GM23338 (cell line): ENCODE measurements around the gene TMEM242. TPM values are rescaled to one million over a fixed set of nuclear protein-coding genes. Genes with fewer than 3 reads are reported as not detected.

Experiments
- CREB1 ChIP-seq: fragments of 250-450 bp; sonication (Bioruptor Pico); IDR thresholded peaks from 2 replicates; pipeline ENCODE4 v1.5.0; 2020; ENCODE audit warnings: low read depth, mild to moderate bottlenecking, moderate library complexity
- CTCF ChIP-seq, 2 experiments: fragments of 200-600 bp in 1 of 2; sonication (generic) in 1 of 2; conservative IDR thresholded peaks; 2 replicates each; pipeline versions ENCODE4 v1.5.1 to v1.6.1; 2016 to 2017; ENCODE audit warnings: antibody characterized with exemption in 2 of 2, low read depth in 2 of 2, mild to moderate bottlenecking in 2 of 2, moderate library complexity in 1 of 2
- EZH2phosphoT487 ChIP-seq: fragments of 200-600 bp; sonication (generic); IDR thresholded peaks from one replicate; pipeline ENCODE4 v1.8.1; 2018; ENCODE audit warnings: antibody characterized with exemption; ENCODE audit not compliant: unreplicated experiment
- JUNB ChIP-seq: IDR thresholded peaks from one replicate; pipeline ENCODE4 v1.6.1; 2016; ENCODE audit warnings: antibody characterized with exemption; ENCODE audit not compliant: unreplicated experiment
- NANOG ChIP-seq: IDR thresholded peaks from 2 replicates; pipeline ENCODE4 v1.6.1; 2016; ENCODE audit warnings: antibody characterized with exemption, borderline replicate concordance
- POLR2AphosphoS5 ChIP-seq: IDR thresholded peaks from 2 replicates; pipeline ENCODE4 v1.6.1; 2016; ENCODE audit warnings: antibody characterized with exemption, low read depth
- STAT1 ChIP-seq: IDR thresholded peaks from one replicate; pipeline ENCODE4 v1.6.1; 2016; ENCODE audit warnings: antibody characterized with exemption; ENCODE audit not compliant: unreplicated experiment
- ZNF114 ChIP-seq: fragments of 250-450 bp; sonication (Bioruptor Pico); IDR thresholded peaks from 2 replicates; pipeline ENCODE4 v1.5.0; 2020; ENCODE audit warnings: mild to moderate bottlenecking, moderate library complexity
- ZNF462 ChIP-seq: fragments of 250-450 bp; sonication (Bioruptor Pico); IDR thresholded peaks from 2 replicates; pipeline ENCODE4 v1.5.0; 2020; ENCODE audit warnings: mild to moderate bottlenecking, moderate library complexity
- polyA plus RNA-seq: library from polyadenylated mRNA; unstranded; fragments of >200 nt; fragmentation: Nextera tagmentation; extraction: Ambion mirVana; gene quantifications from 2 replicates; pipeline ENCODE4 v1.2.1, GENCODE V29; 2016
- total RNA-seq: library from RNA; depleted of rRNA; stranded (reverse); fragments of >200 nt; shearing (Covaris generic); gene quantifications from 2 replicates; pipeline ENCODE4 v1.2.3, GENCODE V29; 2014

Gene TMEM242
- total and polyA plus RNA-seq, 2 experiments from 2014 or later: 3.7 to 9.7 TPM

GRCh38 chr6:157264701-157265100, 58.6 kb downstream of the TMEM242 start (continued):
- TF ChIP-seq ZNF462 (no peak), JUNB (no peak), POLR2AphosphoS5 (no peak), NANOG (no peak), EZH2phosphoT487 (no peak), CTCF (conservative IDR thresholded peaks at IDR 0.05; ENCODE audit: low read depth in 2 of 2) (no peak), CREB1 (CRISPR knock-in tag) (no peak), ZNF114 (CRISPR knock-in tag) (no peak), STAT1 (no peak)
